ENCODE results near the gene OSBPL3. TPM values are rescaled to one million over a fixed set of nuclear protein-coding genes. Genes with fewer than 3 reads are reported as not detected.

OSBPL3 gene
- polyA plus RNA-seq, 3 donors: 2.6 to 9.2 (median 3.7) TPM

DNA sequence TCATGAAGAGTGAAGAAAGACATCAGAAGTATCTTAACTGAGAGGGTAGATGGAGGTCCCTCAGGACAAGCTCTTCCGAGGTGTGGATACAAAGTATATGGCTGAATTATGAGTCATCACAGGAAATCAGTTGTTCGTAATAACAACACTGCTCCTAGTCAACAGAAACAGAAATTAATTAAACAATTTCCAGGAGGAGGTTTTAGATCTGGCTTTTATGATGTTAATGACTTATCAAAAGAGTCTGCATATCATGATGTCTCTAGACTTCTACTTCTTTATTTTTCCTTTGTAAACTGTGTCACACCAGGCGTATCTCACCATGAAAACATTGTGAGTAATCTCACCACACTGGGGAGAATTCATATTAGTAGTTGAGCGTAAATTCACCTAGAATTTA lies 31.2 kb downstream of the OSBPL3 start:
- Histone ChIP-seq H3K27me3 (ENCODE audit: control insufficient read depth in 2 of 2, insufficient read depth in 2 of 2, low read length in 2 of 2) (no peaks in the 10 kb centered on the region), H4K20me1 (ENCODE audit: insufficient read depth, low read length) (no peaks in the 10 kb centered on the region), H3K9me3 (replicated peaks in 1 of 2; ENCODE audit: control insufficient read depth in 1 of 2, insufficient read depth in 1 of 2, low read length in 2 of 2) (no peaks in the 10 kb centered on the region), H3K4me1 (ENCODE audit: control insufficient read depth in 1 of 2, insufficient read depth in 2 of 2, low read length in 2 of 2) (peaks cover 0 to 4% of the 10 kb centered on the region in 2 donors), H3K36me3 (replicated peaks in 1 of 2; ENCODE audit: control insufficient read depth in 1 of 2, insufficient read depth in 2 of 2, low read length in 2 of 2) (no peaks in the 10 kb centered on the region), H3K9ac (ENCODE audit: insufficient read depth, low read length, poor library complexity, severe bottlenecking) (no peak overlapping the region), H3K79me2 (ENCODE audit: insufficient read depth, low read length) (no peaks in the 10 kb centered on the region), H2AFZ (ENCODE audit: insufficient read depth, low read depth, low read length, poor library complexity, severe bottlenecking) (no peak overlapping the region), H3K4me3 (replicated peaks in 1 of 3; ENCODE audit: low read depth in 2 of 3, low read length in 3 of 3) (no peak overlapping the region), H3K4me2 (replicated peaks; ENCODE audit: extremely low read depth, low read length, poor library complexity, severe bottlenecking) (no peak overlapping the region), H3K27ac (ENCODE audit: low read depth in 1 of 2, low read length in 2 of 2) (no peak overlapping the region)
- H3K4me1 Mint-ChIP-seq: peaks cover 7% of the 10 kb centered on the region
- H3K4me3 Mint-ChIP-seq: no peak overlapping the region
- no peaks in the 10 kb centered on the region for H3K27me3 Mint-ChIP-seq (ENCODE audit: low read depth in 3 of 3)
- no peak overlapping the region for H3K27ac Mint-ChIP-seq
- intact Hi-C loops (cut with micrococcal nuclease): no loop called here
- DNase-seq: no peak
- H3K36me3 Mint-ChIP-seq: no peaks in the 10 kb centered on the region
- TF ChIP-seq, protein P1, sequence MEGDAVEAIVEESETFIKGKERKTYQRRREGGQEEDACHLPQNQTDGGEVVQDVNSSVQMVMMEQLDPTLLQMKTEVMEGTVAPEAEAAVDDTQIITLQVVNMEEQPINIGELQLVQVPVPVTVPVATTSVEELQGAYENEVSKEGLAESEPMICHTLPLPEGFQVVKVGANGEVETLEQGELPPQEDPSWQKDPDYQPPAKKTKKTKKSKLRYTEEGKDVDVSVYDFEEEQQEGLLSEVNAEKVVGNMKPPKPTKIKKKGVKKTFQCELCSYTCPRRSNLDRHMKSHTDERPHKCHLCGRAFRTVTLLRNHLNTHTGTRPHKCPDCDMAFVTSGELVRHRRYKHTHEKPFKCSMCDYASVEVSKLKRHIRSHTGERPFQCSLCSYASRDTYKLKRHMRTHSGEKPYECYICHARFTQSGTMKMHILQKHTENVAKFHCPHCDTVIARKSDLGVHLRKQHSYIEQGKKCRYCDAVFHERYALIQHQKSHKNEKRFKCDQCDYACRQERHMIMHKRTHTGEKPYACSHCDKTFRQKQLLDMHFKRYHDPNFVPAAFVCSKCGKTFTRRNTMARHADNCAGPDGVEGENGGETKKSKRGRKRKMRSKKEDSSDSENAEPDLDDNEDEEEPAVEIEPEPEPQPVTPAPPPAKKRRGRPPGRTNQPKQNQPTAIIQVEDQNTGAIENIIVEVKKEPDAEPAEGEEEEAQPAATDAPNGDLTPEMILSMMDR (IDR thresholded peaks at IDR 0.05): no peak
- WGBS (ENCODE audit: insufficient coverage): 100% methylated on average over 1 of the region's 4 CpGs
- H3K9me3 Mint-ChIP-seq: no peaks in the 10 kb centered on the region

DNA sequence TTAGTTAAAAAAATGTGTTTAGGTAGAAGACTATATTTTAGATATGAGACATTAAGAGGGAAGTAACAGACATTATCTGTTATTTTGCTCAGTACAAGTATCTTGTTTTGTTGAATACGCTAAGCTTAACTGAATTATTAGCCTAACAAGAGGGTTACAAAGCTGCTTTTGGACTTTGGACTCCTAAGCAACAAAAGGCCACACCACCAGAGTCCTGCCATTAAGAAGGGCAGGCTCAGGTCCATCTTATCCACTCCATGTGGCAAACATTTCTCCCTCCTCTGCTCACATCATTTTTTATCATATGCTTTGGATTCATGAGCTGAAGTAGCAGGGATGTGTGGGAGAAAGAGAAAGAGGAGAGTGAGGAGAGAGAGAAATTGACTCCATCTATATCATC lies 33.5 kb downstream of the OSBPL3 start:
- H3K4me1 Mint-ChIP-seq: peaks cover 9% of the 10 kb centered on the region

More for the DNA sequence above, 33.5 kb downstream of the OSBPL3 start:
- Histone ChIP-seq H3K79me2 (ENCODE audit: insufficient read depth, low read length) (no peaks in the 10 kb centered on the region), H3K4me3 (replicated peaks in 1 of 3; ENCODE audit: low read depth in 2 of 3, low read length in 3 of 3) (no peak overlapping the region), H3K36me3 (replicated peaks in 1 of 2; ENCODE audit: control insufficient read depth in 1 of 2, insufficient read depth in 2 of 2, low read length in 2 of 2) (no peaks in the 10 kb centered on the region), H3K27me3 (ENCODE audit: control insufficient read depth in 2 of 2, insufficient read depth in 2 of 2, low read length in 2 of 2) (no peaks in the 10 kb centered on the region), H4K20me1 (ENCODE audit: insufficient read depth, low read length) (no peaks in the 10 kb centered on the region), H3K9ac (ENCODE audit: insufficient read depth, low read length, poor library complexity, severe bottlenecking) (no peak overlapping the region), H3K9me3 (replicated peaks in 1 of 2; ENCODE audit: control insufficient read depth in 1 of 2, insufficient read depth in 1 of 2, low read length in 2 of 2) (no peaks in the 10 kb centered on the region), H3K4me2 (replicated peaks; ENCODE audit: extremely low read depth, low read length, poor library complexity, severe bottlenecking) (no peak overlapping the region), H2AFZ (ENCODE audit: insufficient read depth, low read depth, low read length, poor library complexity, severe bottlenecking) (no peak overlapping the region), H3K4me1 (ENCODE audit: control insufficient read depth in 1 of 2, insufficient read depth in 2 of 2, low read length in 2 of 2) (peaks cover 0 to 1% of the 10 kb centered on the region in 2 donors), H3K27ac (ENCODE audit: low read depth in 1 of 2, low read length in 2 of 2) (no peak overlapping the region)
- TF ChIP-seq, protein P1 (IDR thresholded peaks at IDR 0.05): no peak
- no peaks in the 10 kb centered on the region for H3K9me3 Mint-ChIP-seq
- DNase-seq: no peak
- no CpG with 5 or more reads among the region's 1 CpG for WGBS (ENCODE audit: insufficient coverage)
- H3K4me3 Mint-ChIP-seq: no peak overlapping the region
- peaks cover 0 to 1% (median 0%) of the 10 kb centered on the region in 3 donors for H3K27me3 Mint-ChIP-seq (ENCODE audit: low read depth in 3 of 3)
- intact Hi-C loops (cut with micrococcal nuclease): no loop called here
- H3K27ac Mint-ChIP-seq: no peak overlapping the region
- H3K36me3 Mint-ChIP-seq: no peaks in the 10 kb centered on the region
